ENCODE data around the gene NGRN.

GRCh38 chr15:90225047-90225446 is 40.4 kb upstream of the NGRN start:
- TF ChIP-seq, protein P1, sequence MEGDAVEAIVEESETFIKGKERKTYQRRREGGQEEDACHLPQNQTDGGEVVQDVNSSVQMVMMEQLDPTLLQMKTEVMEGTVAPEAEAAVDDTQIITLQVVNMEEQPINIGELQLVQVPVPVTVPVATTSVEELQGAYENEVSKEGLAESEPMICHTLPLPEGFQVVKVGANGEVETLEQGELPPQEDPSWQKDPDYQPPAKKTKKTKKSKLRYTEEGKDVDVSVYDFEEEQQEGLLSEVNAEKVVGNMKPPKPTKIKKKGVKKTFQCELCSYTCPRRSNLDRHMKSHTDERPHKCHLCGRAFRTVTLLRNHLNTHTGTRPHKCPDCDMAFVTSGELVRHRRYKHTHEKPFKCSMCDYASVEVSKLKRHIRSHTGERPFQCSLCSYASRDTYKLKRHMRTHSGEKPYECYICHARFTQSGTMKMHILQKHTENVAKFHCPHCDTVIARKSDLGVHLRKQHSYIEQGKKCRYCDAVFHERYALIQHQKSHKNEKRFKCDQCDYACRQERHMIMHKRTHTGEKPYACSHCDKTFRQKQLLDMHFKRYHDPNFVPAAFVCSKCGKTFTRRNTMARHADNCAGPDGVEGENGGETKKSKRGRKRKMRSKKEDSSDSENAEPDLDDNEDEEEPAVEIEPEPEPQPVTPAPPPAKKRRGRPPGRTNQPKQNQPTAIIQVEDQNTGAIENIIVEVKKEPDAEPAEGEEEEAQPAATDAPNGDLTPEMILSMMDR (IDR thresholded peaks at IDR 0.05; ENCODE audit: low read length), result no peak
- no peak for TF ChIP-seq EZH2 (IDR thresholded peaks at IDR 0.05; ENCODE audit: borderline replicate concordance, low read length)

Data from OCI-LY1 (cell line).